SHP77 (cell line): ENCODE measurements around the gene DLK1.

ENCODE experiments used
- DNase-seq, 2 experiments: peaks; one replicate each; lab custom pipeline; 2025; lab: John Stamatoyannopoulos, UW

DLK1 gene

GRCh38 chr14:100726550-100727085 is at the start of gene DLK1:
TSS of gene DLK1 (plus strand) at chr14:100726892. CDS start at chr14:100727069, 177 bp downstream.
- DNase-seq, result no peak

DNA sequence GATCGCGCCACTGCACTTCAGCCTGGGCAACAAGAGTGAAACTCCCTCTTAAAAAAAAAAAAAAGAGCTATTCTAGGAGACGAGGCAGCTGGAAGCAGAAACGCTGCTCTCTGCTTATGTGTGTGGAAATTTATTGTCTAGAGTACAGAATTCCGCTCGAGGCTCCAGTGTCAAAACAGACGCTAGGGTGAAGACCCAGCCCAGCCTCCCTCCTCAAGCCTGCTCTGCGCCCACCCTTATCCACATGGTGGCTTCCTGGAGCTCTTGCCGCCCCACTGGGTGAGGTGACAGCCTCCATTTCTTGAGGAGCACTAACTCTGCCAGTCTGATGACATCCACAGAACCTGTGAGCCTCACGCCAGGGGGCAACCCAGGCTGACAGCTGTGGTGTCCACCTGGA is 49.5 kb upstream of the DLK1 start:
- no peak for DNase-seq

DNA sequence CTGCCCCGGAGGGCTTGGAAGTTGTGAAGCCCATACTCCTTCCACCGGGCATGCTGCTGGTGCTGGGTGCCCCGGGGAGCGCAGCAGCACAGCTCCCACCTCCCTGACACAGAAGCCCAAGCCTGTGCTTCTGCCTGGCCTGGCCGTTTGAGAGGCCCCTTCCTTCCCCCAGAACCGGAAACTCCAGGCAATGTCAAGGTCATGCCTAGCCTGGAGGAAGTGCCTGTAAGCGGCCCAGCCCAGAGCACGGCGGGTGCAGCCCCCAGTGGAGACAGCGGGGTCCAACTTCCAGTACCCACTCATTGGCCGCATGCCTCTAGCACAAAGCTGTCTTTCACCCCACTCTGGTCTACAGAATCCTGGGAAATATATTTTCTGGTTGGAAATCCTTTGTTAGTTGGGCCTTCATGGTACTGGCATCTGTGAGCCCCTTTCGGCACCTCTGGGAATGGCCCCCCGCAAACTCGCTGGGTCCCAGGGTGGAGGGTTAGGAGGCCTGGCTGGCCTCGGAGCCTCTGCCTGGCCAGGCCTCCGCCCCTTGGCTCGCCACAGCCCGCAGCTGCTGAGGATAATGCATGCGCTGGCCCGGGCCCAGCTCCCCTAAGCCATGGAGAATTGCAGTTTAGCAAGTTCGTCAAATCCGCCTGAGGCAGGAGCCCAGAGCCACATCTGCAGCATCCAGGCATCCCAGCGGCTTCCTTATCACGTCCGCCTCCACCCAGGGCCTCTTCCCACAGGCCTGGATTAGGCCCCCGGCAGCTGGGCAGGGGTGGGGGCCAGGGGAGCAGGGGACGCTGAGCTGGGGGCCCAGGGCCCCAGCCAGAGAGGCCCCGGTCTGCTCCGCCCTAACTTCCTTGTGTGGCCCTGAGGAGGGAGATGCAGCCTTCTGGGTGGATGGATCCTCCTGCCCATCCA is 48.9 kb upstream of the DLK1 start:
- DNase-seq, result peak; percentile 67 to 81

- DNase-seq, result peak; percentile 60 to 61
Measured at GRCh38 chr14:100678469-100678828, 48.2 kb upstream of the DLK1 start.

DNA sequence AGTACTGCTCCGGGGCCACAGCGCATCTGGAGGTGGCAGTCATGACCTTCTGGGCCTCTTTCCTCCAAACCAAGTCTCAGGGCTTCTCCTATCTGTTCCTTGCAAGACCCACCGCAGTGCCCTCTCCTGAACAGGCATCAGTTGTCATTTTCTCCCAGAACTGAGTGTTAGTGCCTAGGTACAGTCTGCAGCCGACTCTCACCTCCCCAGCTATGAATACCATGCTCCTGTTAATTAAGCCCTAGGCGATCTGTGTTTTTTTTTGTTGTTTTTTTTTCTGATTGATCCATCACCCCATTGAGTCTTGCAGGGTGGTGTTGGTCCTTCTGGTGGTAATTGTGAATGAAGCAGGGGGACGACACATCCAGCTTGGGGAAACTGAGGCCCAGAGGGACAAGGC is 47.5 kb upstream of the DLK1 start:
- no peak for DNase-seq

GRCh38 chr14:100679707-100680438 is 46.8 kb upstream of the DLK1 start:
- peak; percentile 36 to 51 for DNase-seq

GRCh38 chr14:100680439-100681051 is 46.1 kb upstream of the DLK1 start:
- DNase-seq, result no peak

DNA sequence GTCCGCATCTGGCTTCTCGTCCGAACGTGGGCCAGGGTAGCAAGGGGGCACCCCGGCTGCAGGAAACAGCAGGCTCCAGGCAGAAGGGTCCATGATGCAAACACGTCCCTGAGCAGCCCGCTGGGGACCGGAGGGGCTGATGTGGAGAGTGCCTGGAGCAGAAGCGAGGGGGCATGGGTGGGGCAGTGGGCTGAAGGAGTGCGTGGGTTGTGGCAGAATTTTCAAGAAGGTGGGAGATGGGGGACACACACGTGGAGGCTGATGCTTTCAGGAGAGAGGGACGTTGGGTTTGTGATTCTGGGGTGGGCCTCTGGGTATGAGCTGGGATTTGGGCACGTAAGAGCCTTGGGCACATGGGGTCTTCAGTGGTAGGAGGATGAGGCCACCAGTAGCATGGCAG is 45.6 kb upstream of the DLK1 start:
- no peak for DNase-seq

GRCh38 chr14:100682749-100683148 is 43.9 kb upstream of the DLK1 start:
- DNase-seq, result no peak

- DNase-seq, result no peak
Measured at GRCh38 chr14:100683578-100683977, 43.1 kb upstream of the DLK1 start.

- DNase-seq, result no peak
Measured at GRCh38 chr14:100684154-100684553, 42.5 kb upstream of the DLK1 start.

DNA sequence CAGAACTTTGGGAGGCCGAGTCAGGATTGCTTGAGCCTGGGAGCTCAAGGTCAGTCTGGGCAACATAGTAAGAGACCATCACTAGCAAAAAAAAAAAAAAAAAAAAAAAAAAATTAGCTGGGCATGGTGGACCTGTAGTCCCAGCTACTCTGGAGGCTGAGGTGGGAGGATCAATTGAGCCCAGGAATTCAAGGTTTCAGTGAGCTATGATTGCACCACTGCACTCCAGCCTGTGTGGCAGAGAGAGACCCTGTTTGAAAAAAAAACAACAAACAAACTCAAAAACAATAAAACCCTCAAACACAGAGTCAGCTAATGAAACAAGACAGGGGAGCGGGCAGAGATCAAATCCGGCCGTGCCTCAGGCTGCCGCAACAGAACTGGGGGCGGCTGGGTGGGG is 41.7 kb upstream of the DLK1 start:
- DNase-seq, result no peak

- no peak for DNase-seq
Measured at GRCh38 chr14:100686858-100687257, 39.8 kb upstream of the DLK1 start.

- no peak for DNase-seq
Measured at GRCh38 chr14:100687386-100687785, 39.3 kb upstream of the DLK1 start.

GRCh38 chr14:100688051-100688450 is 38.6 kb upstream of the DLK1 start:
- no peak for DNase-seq

- no peak for DNase-seq
Measured at GRCh38 chr14:100688598-100689461, 37.9 kb upstream of the DLK1 start.

GRCh38 chr14:100690672-100691071 is 36.0 kb upstream of the DLK1 start:
- DNase-seq, result no peak

- DNase-seq, result no peak
Measured at GRCh38 chr14:100691395-100692056, 35.2 kb upstream of the DLK1 start.

GRCh38 chr14:100692256-100692655 is 34.4 kb upstream of the DLK1 start:
- no peak for DNase-seq

GRCh38 chr14:100692859-100693558 is 33.7 kb upstream of the DLK1 start:
- DNase-seq, result peak; percentile 92 to 94
